GM23338 (cell line): ENCODE results near the gene TMPRSS13. TPM values are rescaled to one million over a fixed set of nuclear protein-coding genes. Genes with fewer than 3 reads are reported as not detected.

Experiments used
- ATAC-seq: fragments of 200-7000 bp; cut with Tn5 transposase; 3 replicates; pipeline ENCODE4 v1.9.1; 2020
- DNase-seq: peaks from one replicate; pipeline ENCODE4 v3.0.0-alpha.2; 2015; ENCODE audit warnings: low spot score
- H2AFZ ChIP-seq: fragments of 200-600 bp; sonication (generic); 2 replicates; pipeline ENCODE4 v1.8.0; 2016; ENCODE audit warnings: antibody characterized with exemption, mild to moderate bottlenecking, moderate library complexity
- H3F3A ChIP-seq: fragments of 200-600 bp; sonication (generic); replicated peaks from 2 replicates; pipeline ENCODE4 v1.8.0; 2017; ENCODE audit warnings: antibody characterized with exemption, mixed run types, low read depth
- H3K27ac ChIP-seq: fragments of 200-600 bp; sonication (generic); 2 replicates; pipeline ENCODE4 v1.6.1; 2016; ENCODE audit warnings: low read depth
- H3K27me3 ChIP-seq: fragments of 200-600 bp; sonication (generic); 2 replicates; pipeline ENCODE4 v1.8.0; 2016; ENCODE audit warnings: mild to moderate bottlenecking, mixed run types, moderate library complexity; ENCODE audit not compliant: insufficient read depth
- H3K36me3 ChIP-seq: fragments of 200-600 bp; sonication (generic); 2 replicates; pipeline ENCODE4 v1.8.0; 2016; ENCODE audit warnings: mild to moderate bottlenecking; ENCODE audit not compliant: insufficient read depth
- H3K4me1 ChIP-seq: fragments of 200-600 bp; sonication (generic); 2 replicates; pipeline ENCODE4 v1.8.0; 2016; ENCODE audit warnings: mild to moderate bottlenecking, moderate library complexity; ENCODE audit not compliant: insufficient read depth
- H3K4me2 ChIP-seq: fragments of 200-600 bp; sonication (generic); 2 replicates; pipeline ENCODE4 v1.7.1; 2017; ENCODE audit warnings: mixed run types
- H3K4me3 ChIP-seq: fragments of 200-600 bp; sonication (generic); 2 replicates; pipeline ENCODE4 v1.6.1; 2016; ENCODE audit warnings: mixed run types
- H3K79me2 ChIP-seq: fragments of 200-600 bp; sonication (generic); replicated peaks from 2 replicates; pipeline ENCODE4 v1.8.0; 2017; ENCODE audit warnings: mild to moderate bottlenecking; ENCODE audit not compliant: insufficient read depth
- H3K9me2 ChIP-seq: fragments of 200-600 bp; sonication (generic); 2 replicates; pipeline ENCODE4 v1.8.0; 2017; ENCODE audit not compliant: insufficient read depth
- H4K20me1 ChIP-seq: fragments of 200-600 bp; sonication (generic); replicated peaks from 2 replicates; pipeline ENCODE4 v1.8.0; 2017; ENCODE audit warnings: mild to moderate bottlenecking; ENCODE audit not compliant: insufficient read depth
- H3K27ac Mint-ChIP-seq: 2 replicates; pipeline ENCODE4 v1.8.0; 2020; ENCODE audit warnings: inconsistent platforms, mild to moderate bottlenecking, moderate library complexity, mixed read lengths
- H3K27me3 Mint-ChIP-seq: 3 replicates; pipeline ENCODE4 v1.8.0; 2022; ENCODE audit warnings: low read depth, mild to moderate bottlenecking, moderate library complexity, mixed read lengths, inconsistent platforms; ENCODE audit not compliant: insufficient read depth, poor library complexity
- H3K36me3 Mint-ChIP-seq: 3 replicates; pipeline ENCODE4 v1.8.0; 2021; ENCODE audit warnings: low read depth, mild to moderate bottlenecking, inconsistent platforms, moderate library complexity, mixed read lengths
- H3K4me1 Mint-ChIP-seq: 3 replicates; pipeline ENCODE4 v1.8.0; 2020; ENCODE audit warnings: mild to moderate bottlenecking, inconsistent platforms, mixed read lengths
- H3K4me3 Mint-ChIP-seq: 3 replicates; pipeline ENCODE4 v1.8.0; 2021; ENCODE audit warnings: moderate library complexity, mild to moderate bottlenecking, inconsistent platforms, mixed read lengths
- H3K9me3 Mint-ChIP-seq: 3 replicates; pipeline ENCODE4 v1.8.0; 2020; ENCODE audit warnings: moderate library complexity, mild to moderate bottlenecking, inconsistent platforms, mixed read lengths
- CREB1 ChIP-seq: fragments of 250-450 bp; sonication (Bioruptor Pico); IDR thresholded peaks from 2 replicates; pipeline ENCODE4 v1.5.0; 2020; ENCODE audit warnings: low read depth, mild to moderate bottlenecking, moderate library complexity
- CTCF ChIP-seq, 2 experiments: fragments of 200-600 bp in 1 of 2; sonication (generic) in 1 of 2; conservative IDR thresholded peaks; 2 replicates each; pipeline versions ENCODE4 v1.5.1 to v1.6.1; 2016 to 2017; ENCODE audit warnings: antibody characterized with exemption in 2 of 2, low read depth in 2 of 2, mild to moderate bottlenecking in 2 of 2, moderate library complexity in 1 of 2
- ETS1 ChIP-seq: IDR thresholded peaks from 2 replicates; pipeline ENCODE4 v1.6.1; 2016; ENCODE audit warnings: antibody characterized with exemption
- EZH2 ChIP-seq: fragments of 200-600 bp; sonication (generic); IDR thresholded peaks from one replicate; pipeline ENCODE4 v1.8.0; 2017; ENCODE audit warnings: antibody characterized with exemption, mild to moderate bottlenecking, low read depth; ENCODE audit not compliant: unreplicated experiment
- EZH2phosphoT487 ChIP-seq: fragments of 200-600 bp; sonication (generic); IDR thresholded peaks from one replicate; pipeline ENCODE4 v1.8.1; 2018; ENCODE audit warnings: antibody characterized with exemption; ENCODE audit not compliant: unreplicated experiment
- JUNB ChIP-seq: IDR thresholded peaks from one replicate; pipeline ENCODE4 v1.6.1; 2016; ENCODE audit warnings: antibody characterized with exemption; ENCODE audit not compliant: unreplicated experiment
- NANOG ChIP-seq: IDR thresholded peaks from 2 replicates; pipeline ENCODE4 v1.6.1; 2016; ENCODE audit warnings: antibody characterized with exemption, borderline replicate concordance
- POLR2AphosphoS5 ChIP-seq: IDR thresholded peaks from 2 replicates; pipeline ENCODE4 v1.6.1; 2016; ENCODE audit warnings: antibody characterized with exemption, low read depth
- REST ChIP-seq: IDR thresholded peaks from one replicate; pipeline ENCODE4 v1.6.1; 2018; ENCODE audit warnings: antibody characterized with exemption; ENCODE audit not compliant: unreplicated experiment
- STAT1 ChIP-seq: IDR thresholded peaks from one replicate; pipeline ENCODE4 v1.6.1; 2016; ENCODE audit warnings: antibody characterized with exemption; ENCODE audit not compliant: unreplicated experiment
- ZNF114 ChIP-seq: fragments of 250-450 bp; sonication (Bioruptor Pico); IDR thresholded peaks from 2 replicates; pipeline ENCODE4 v1.5.0; 2020; ENCODE audit warnings: mild to moderate bottlenecking, moderate library complexity
- ZNF331 ChIP-seq: fragments of 250-450 bp; sonication (Bioruptor Pico); IDR thresholded peaks from 2 replicates; pipeline ENCODE4 v1.5.0; 2020; ENCODE audit warnings: low read depth, mild to moderate bottlenecking, moderate library complexity
- ZNF462 ChIP-seq: fragments of 250-450 bp; sonication (Bioruptor Pico); IDR thresholded peaks from 2 replicates; pipeline ENCODE4 v1.5.0; 2020; ENCODE audit warnings: mild to moderate bottlenecking, moderate library complexity
- polyA plus RNA-seq: library from polyadenylated mRNA; unstranded; fragments of >200 nt; fragmentation: Nextera tagmentation; extraction: Ambion mirVana; gene quantifications from 2 replicates; pipeline ENCODE4 v1.2.1, GENCODE V29; 2016
- total RNA-seq: library from RNA; depleted of rRNA; stranded (reverse); fragments of >200 nt; shearing (Covaris generic); gene quantifications from 2 replicates; pipeline ENCODE4 v1.2.3, GENCODE V29; 2014

The TMPRSS13 gene
- total and polyA plus RNA-seq, 2 experiments from 2014 or later: 0.31 TPM; not detected in 1

GRCh38 chr11:117960406-117960805, 31.2 kb upstream of the TMPRSS13 start:
- Mint-ChIP-seq H3K9me3 (no peaks in the 10 kb centered on the region), H3K36me3 (no peaks in the 10 kb centered on the region), H3K27ac (no peak overlapping the region), H3K27me3 (no peaks in the 10 kb centered on the region), H3K4me3 (no peak overlapping the region), H3K4me1 (peaks cover 2% of the 10 kb centered on the region; the same call in 1 of the 3 replicates)
- H3K27me3 ChIP-seq: no peaks in the 10 kb centered on the region
- TF ChIP-seq CTCF (conservative IDR thresholded peaks at IDR 0.05; ENCODE audit: low read depth in 2 of 2) (no peak), EZH2phosphoT487 (no peak), ETS1 (no peak), CREB1 (CRISPR knock-in tag) (no peak), ZNF462 (CRISPR knock-in tag) (no peak), STAT1 (no peak), NANOG (no peak), ZNF114 (no peak), REST (no peak), POLR2AphosphoS5 (no peak), JUNB (no peak), ZNF331 (no peak), EZH2 (no peak)
- H3K27ac ChIP-seq: no peak overlapping the region
- no peaks in the 10 kb centered on the region for H3K4me1 ChIP-seq
- no peaks in the 10 kb centered on the region for H3F3A ChIP-seq
- DNase-seq (no peak), ATAC-seq (no peak)
- no peaks in the 10 kb centered on the region for H3K79me2 ChIP-seq
- H4K20me1 ChIP-seq: no peaks in the 10 kb centered on the region
- no peak overlapping the region for H3K4me2 ChIP-seq
- H3K4me3 ChIP-seq: no peak overlapping the region
- no peak overlapping the region for H2AFZ ChIP-seq
- H3K9me2 ChIP-seq: 0 out of 2 replicates have a peak, but pooled peaks cover 3% of the 10 kb centered on the region
- no peaks in the 10 kb centered on the region for H3K36me3 ChIP-seq
